HG02852 (cell line): ENCODE measurements around the gene ATRNL1.

Source experiments
- ATAC-seq: cut with Tn5 transposase; IDR thresholded peaks from one replicate; pipeline ENCODE4 v1.9.1; 2021; ENCODE audit warnings: mild to moderate bottlenecking, moderate library complexity; ENCODE audit not compliant: unreplicated experiment

ATRNL1 gene

DNA sequence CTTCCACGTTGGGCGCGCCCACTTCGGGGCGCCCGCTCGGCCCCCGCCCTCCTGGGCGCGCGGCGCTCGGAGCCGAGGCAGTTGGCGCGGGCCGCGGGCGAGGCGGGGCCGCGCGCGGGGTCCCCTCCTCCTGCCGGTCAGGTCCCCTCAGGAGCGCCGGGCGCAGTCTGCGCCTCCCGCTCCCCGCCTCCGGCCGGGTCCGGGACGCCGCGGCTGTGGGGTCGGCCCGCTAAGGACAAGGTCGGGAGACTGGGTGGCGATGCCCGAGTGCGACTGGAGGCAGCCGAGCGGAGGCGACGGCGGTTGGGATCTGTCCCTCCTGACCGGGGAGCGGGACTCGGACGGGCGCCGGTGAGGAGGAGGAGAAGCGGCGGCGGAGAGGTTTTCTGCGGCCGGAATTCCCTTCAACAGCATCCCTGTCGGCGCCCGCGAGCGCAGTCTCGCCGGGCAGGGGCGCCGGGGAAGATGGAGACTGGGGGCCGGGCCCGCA, at the start of gene ATRNL1:
TSS of gene ATRNL1 (plus strand) at position 80 of the 490 bp plus-strand sequence. CDS start at position 466, 386 bp downstream.
- peak; percentile 71 for ATAC-seq

GRCh38 chr10:115043719-115044118, 49.4 kb upstream of the ATRNL1 start:
- ATAC-seq, result no peak

DNA sequence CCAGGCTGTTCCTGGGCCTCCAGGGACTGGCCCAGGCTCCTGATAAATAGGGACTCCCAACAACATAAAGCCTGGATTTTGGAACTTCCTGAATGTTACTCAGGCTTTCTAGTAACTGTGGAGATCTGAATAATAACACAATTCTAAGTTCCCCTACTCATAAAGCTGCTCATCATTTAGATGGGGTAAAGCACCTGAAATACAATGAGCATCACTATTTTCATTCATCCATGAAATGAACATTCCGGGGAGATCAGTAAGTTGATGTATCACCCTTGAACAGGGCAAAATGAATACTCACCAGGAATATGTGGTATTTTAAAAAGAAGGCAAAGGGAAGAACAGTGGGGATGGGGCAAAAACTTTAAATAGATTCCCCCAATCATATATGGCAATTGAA, 48.3 kb upstream of the ATRNL1 start:
- no peak for ATAC-seq

GRCh38 chr10:115045499-115045898, 47.7 kb upstream of the ATRNL1 start:
- ATAC-seq, result no peak

GRCh38 chr10:115046686-115047236, 46.4 kb upstream of the ATRNL1 start:
- no peak for ATAC-seq

GRCh38 chr10:115047705-115048104, 45.5 kb upstream of the ATRNL1 start:
- ATAC-seq, result no peak

GRCh38 chr10:115049318-115049717, 43.8 kb upstream of the ATRNL1 start:
- ATAC-seq, result no peak

GRCh38 chr10:115049960-115050359, 43.2 kb upstream of the ATRNL1 start:
- ATAC-seq, result no peak

DNA sequence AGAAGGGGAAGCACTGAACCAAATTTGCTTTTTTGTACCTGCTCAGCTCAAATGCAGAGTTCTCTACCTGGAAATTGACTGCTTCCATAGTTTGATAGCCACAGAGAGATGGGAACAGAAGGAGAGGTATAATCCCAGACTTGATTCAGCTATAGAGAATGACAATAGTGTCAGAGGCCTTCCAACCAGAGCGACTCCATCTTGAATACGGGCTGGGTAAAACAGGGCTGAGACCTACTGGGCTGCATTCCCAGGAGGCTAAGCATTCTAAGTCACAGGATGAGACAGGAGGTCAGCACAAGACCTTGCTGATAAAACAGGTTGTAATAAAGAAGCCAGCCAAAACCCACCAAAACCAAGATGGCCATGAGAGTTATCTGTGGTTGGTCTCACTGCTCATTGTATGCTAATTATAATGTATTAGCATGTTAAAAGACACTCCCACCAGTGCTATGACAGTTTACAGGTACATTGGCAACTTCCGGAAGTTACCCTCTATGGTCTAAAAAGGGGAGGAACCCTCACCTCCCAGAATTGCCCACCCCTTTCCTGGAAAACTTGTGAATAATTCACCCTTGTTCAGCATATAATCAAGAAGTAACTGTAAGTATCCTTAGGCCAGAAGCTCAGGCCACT, 42.7 kb upstream of the ATRNL1 start:
- ATAC-seq, result no peak

GRCh38 chr10:115051216-115051615, 41.9 kb upstream of the ATRNL1 start:
- no peak for ATAC-seq

DNA sequence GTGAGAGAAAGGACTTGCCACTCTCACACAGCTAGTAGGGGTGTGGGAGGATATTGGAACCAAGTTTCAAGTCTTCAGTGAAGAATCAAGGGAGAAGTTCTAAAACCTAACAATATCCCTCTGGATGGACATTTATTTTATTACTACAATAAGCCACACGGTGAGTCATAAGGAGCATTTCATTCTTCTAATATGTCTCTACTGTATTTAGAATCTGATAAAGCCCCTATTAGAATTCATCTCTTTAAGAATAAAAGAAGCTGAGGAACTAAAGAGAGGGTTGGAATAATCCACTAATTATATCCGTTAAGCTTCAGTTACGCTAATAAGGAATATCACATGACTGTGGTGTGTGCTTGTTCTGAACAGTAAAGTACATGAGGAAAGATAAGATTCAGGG, 40.9 kb upstream of the ATRNL1 start:
- ATAC-seq, result no peak

DNA sequence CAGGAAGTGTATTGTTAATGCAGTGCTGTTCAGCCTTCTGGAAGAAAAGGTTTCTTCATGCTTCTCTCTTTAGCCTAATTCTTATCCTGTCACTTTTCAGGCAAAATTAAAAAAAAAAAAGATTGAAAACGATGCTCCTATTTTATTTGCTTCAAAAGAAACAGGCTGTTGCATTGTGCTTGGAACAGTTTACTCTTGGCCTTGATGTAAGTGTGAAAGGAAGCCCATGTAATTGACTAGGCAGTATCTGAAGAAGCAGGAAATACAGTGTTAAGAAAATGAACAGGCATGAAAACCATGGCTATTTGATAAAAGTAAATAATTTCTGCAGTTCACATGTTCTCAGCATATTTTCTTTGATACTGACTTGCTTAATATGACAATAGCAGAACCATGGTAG, 40.4 kb upstream of the ATRNL1 start:
- ATAC-seq, result no peak

GRCh38 chr10:115056186-115056585, 37.0 kb upstream of the ATRNL1 start:
- ATAC-seq, result no peak

- no peak for ATAC-seq
Observed at GRCh38 chr10:115059301-115059898, 33.8 kb upstream of the ATRNL1 start.

GRCh38 chr10:115063701-115064658, 29.2 kb upstream of the ATRNL1 start:
- no peak for ATAC-seq

DNA sequence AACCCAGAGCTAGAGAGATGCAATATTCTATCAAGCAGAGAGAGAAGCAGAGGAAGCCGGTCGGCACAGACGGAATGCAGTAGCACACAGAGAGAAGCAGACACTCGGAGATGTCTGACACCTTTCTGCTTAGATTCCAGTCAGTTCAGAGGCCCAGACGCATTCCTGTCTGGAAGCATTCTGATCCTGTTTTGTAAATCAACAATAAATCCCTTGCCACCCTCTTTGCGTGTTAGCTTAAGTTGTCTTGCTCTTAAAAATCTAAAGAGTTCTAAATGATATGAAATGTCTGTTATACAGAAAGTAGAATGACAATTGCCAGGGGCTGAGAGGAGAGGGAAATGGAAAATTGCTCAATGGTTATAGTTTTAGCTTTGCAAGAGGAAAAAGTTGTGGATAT, 27.4 kb upstream of the ATRNL1 start:
- ATAC-seq, result no peak

DNA sequence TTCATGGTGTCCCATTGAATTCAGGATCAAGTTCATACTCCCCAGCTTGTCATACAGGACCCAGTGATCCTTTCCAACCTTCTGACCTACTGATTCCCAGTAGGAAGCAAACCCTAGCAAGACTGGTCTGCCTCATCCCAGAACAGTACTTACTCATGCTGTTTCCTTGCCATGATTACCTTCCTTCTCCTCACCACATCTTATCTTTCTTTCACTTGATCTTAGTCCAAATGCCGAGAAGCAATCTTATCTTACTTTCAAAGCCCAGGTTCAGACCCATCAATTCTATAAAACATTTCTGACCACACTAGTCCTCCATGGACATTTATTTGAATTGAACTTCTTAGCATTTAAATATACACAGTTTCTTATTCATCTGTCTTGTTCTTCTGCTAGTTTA, 26.6 kb upstream of the ATRNL1 start:
- no peak for ATAC-seq

DNA sequence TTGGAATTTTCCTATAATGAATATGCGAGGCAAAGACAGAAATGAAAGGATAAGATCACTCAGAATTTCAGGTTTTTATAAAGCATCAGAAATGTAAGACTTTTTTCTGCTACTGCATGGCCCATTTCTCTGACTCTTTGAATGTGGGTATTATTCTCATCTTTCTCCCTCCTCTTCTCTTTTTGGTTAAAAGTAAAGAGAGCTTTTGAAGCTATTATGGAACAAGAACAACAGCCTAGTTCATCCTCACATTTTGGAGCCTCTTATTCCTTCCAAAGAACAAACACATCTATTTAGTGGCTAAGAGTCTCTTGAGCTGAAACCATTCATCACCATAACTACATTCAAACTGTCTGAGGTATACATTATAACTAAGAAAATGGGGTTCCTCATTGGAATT, 19.4 kb upstream of the ATRNL1 start:
- ATAC-seq, result no peak

- ATAC-seq, result no peak
Observed at GRCh38 chr10:115082506-115082905, 10.7 kb upstream of the ATRNL1 start.

DNA sequence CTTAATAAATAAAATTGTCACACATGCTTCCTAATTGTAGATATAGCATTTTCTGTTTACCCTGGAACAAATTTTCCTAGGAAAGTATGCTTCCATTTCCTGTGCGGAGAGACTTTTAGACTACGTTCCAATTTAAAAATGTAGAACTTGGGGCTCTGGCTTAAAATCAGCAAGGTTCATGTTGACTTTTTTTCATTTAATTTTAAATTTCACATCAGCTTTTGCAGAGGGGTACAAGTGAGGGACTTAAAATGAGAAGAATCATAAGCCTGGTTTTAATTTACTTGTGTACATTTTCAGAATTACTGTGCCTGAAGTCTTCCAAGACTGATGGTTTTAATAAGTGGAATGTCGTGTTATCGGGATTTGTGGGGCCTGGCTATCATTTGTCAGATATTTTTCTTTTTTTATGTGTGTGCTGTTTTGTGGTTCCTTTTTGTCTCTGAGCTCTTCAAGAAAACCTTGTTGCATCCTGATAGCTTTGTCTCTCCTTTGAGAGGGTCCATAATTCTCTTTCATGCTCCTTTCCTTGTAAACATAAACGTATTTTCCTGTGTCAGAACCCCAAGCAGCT, 8.8 kb upstream of the ATRNL1 start:
- ATAC-seq, result no peak

GRCh38 chr10:115091161-115091560, 2.0 kb upstream of the ATRNL1 start:
- ATAC-seq, result no peak
